CD4-positive, alpha-beta T cell treated with Interleukin-4 for 1 hour (primary cell): ENCODE data around the gene ZDHHC24.
"Not testable (repeated sequence)": the region's sequence is repeated elsewhere in the genome, so short reads cannot be mapped to it uniquely, and the experiment has no call there.

Experiments
- DNase-seq, 2 donors: peaks; one replicate each; pipeline ENCODE4 v3.0.0-alpha.2; 2020 to 2022

Gene ZDHHC24

GRCh38 chr11:66564984-66565383 is 19.1 kb upstream of the ZDHHC24 start:
- DNase-seq, result no peak

DNA sequence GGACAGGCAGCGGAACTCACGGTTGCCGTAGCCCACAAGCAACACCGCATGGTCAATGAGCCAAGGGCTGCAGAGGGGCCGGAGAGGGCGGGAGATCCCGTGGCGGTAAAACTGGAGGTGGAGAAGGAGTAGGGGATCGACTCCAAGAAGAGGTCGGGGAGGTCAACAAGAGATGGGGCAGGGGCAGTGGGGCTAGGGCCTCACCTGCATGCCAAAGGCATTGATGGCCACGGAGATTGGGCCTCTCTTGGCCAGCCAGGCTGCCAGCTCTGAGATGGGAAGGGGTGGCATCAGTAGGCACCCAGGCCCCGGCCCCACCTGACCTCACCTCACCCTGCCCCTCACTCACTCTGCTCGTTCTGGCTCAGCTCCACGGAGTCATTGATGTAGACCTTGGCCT is 18.7 kb upstream of the ZDHHC24 start:
- no peak for DNase-seq

- no peak for DNase-seq
Observed at GRCh38 chr11:66563832-66564231, 18.0 kb upstream of the ZDHHC24 start.

- no peak for DNase-seq
Observed at GRCh38 chr11:66562907-66563583, 17.2 kb upstream of the ZDHHC24 start.

DNA sequence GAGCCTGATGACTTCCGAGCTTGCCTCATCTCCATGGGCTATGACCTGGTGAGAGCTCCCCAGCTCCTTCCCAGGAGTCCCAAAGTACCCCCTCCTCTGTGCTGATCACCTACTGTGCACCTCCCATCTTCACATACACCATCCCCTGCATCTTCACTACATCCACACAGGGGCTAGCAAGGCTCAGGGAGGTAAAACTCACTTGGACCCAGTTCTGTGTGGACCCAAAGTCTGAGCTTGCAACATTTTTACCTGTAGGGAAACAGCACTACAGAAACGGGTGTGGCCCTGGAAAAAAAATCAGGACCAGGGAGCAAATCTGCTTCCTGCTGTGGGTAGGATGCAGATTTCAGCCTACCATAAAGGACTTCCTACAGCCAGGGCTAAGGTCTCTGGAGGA is 16.4 kb upstream of the ZDHHC24 start:
- DNase-seq, result no peak

- no peak for DNase-seq
Observed at GRCh38 chr11:66561975-66562248, 16.1 kb upstream of the ZDHHC24 start.

DNA sequence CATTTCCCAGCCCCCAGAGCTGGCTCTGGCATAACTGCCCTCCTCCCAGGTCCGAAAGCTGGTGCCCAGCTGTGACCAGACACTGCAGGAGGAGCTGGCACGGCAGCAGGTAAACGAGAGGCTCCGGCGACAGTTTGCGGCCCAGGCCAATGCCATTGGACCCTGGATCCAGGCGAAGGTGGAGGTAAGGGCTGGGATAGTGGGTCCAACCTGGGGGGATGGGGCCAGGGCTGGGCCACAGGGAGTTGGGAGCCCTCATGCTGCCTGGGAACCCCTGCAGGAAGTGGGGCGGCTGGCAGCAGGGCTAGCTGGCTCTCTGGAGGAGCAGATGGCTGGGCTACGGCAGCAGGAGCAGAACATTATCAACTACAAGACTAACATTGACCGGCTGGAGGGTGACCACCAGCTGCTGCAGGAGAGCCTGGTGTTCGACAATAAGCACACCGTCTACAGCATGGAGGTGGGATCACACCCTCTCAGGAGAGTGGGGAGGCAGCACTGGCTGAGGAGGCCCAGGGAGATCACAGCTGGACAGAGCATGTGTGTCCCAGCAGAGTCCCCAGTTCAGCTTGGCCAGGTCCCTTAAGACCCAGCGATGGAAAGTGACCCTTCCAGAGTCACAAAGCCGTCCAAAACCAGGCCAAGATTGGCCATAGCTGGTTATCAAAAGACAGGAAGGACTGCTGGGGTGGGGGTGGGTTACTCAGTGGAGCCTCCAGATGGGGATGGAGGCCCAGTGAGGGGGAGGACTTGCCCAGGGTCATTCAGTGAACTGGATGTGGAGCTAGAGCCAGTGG is 15.5 kb upstream of the ZDHHC24 start:
- no peak for DNase-seq

DNA sequence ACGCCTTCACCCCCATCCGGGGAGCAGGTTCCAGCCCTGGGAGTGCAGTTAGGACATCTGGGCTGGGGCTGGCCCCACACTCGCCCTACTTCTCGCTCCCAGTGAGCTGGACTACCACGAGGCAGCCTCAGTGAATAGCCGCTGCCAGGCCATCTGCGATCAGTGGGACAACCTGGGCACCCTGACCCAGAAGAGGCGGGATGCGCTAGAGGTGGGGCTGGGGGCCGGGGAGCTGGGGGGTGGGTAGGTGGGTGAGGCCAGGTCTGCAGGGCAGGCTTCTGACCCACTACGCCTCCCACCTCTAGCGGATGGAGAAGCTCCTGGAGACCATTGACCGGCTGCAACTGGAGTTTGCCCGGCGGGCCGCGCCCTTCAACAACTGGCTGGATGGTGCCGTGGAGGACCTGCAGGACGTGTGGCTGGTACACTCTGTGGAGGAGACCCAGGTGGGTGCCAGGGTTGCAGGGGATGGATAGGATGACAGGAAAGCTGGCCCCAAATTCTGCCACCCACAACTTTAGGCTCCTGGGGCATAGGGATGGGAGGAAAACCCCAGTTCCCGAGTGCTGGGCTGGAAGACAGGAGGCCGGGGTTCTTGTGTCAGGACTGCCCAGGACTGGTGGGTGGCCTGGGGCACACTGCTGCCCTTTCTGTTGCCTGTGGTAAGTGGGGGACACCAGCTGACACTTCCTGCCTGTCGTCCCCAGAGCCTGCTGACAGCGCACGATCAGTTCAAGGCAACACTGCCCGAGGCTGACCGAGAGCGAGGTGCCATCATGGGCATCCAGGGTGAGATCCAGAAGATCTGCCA is 14.2 kb upstream of the ZDHHC24 start:
- DNase-seq, result no peak

DNA sequence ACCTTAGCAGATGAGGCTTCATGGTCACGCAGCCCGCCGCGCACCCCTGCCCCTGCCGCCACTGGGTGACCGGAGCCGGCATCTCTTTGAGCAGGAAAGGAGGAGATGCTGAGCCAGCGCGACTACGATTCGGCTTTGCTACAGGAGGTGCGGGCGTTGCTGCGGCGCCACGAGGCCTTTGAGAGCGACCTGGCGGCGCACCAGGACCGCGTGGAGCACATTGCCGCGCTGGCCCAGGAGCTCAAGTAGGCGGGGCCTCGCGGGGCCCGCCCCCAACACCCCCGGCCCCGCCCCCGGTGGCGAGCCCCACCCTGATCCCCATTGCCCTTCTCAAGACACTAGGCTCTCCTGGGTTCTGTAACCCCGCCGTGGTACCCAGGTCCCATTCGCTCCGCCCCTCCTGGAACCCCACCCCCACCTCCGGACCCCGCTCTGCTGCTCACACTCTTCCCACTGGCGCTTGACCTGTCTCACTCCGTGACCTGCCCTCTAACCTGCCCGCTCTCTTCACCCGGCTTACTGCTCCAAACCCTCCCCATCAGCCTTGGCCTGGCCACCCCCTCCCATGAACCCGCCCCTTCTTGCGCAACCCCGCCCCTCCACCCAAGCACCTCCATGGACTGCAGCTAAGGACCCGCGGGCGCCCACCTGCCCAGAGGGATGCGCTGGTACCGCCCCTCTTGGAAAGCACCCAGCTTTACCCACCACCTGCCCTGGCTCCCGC is 13.5 kb upstream of the ZDHHC24 start:
- DNase-seq, result peak; percentile 47 to 50

- DNase-seq, result no peak
Observed at GRCh38 chr11:66557733-66558326, 12.0 kb upstream of the ZDHHC24 start.

- DNase-seq, result no peak
Observed at GRCh38 chr11:66556086-66556485, 10.2 kb upstream of the ZDHHC24 start.

DNA sequence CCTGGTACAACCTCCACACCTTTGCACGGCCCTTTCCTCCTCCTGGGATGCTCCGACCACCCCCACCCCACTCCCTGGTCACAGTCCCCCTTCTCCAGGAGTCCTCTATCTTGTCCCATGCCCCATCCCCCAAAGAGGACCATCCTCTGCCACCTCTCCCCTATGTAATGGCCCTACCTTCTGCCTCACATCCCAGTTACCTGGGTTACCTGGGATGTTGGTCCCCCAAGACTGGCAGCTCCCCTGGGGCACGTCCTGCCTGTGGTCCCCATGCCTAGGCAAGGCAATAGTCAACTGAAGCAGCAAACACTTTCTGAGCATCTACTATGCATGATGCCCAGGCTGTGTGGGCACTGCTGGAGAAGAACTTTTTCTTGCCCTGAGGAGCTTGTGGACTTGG is 9.6 kb upstream of the ZDHHC24 start:
- DNase-seq, result no peak

DNA sequence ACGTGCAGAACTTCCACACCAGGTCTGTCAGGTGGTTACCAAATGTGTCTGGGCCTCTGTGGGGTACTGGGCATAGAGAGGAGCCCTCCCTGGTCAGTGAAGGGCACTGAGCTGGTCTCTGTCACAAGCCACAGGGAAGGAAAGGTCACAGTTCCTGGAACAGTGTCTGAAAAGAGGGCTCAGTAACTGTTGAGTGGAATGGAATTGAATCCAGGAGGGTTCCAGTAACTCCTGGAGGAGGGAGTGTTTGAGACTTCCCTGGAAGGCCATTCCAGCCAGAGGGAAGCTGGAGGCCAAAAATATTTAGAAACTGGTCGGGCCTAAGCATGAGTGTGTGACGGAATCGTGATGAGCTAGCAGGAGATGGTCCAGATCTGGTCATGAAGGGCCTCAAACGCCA is 8.8 kb upstream of the ZDHHC24 start:
- DNase-seq, result no peak

DNA sequence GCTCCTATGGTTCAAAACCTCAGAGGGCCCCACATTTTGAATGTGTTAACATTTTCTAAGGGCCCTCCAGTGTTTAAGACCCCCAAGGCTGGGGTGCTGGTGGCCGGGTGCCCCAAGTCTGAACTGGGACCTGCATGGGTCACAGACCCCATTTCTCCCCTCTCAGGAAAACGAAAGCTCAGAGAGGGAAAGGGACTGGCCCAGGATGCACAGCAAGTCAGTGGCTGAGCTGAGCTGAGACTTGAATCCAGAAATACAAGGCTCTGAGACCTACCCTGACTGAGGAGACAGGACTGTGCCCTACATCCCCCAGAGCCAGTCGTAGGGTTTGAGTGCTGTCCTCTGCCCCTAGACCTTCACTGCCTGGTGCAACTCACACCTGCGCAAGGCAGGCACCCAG is 5.0 kb upstream of the ZDHHC24 start:
- no peak for DNase-seq

DNA sequence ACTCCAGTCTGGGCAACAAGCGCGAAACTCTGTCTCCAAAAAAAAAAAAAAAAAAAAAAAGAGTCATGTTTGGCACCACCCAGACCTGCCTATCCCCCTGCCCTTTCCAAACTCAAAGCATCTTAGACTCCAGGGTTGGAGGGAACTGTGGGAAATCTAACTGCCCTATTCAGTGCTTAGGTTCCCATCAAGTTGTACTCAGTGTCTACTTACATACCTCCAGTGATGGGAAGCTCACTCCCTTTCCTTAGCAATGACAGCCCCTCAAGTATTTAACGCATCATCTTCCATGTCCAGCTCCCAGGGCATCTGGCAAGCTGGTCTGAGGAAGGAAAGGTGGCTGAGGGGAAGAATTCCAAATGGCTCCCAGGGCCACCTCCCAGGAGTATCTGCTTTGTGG is 3.8 kb upstream of the ZDHHC24 start:
- no peak for DNase-seq

DNA sequence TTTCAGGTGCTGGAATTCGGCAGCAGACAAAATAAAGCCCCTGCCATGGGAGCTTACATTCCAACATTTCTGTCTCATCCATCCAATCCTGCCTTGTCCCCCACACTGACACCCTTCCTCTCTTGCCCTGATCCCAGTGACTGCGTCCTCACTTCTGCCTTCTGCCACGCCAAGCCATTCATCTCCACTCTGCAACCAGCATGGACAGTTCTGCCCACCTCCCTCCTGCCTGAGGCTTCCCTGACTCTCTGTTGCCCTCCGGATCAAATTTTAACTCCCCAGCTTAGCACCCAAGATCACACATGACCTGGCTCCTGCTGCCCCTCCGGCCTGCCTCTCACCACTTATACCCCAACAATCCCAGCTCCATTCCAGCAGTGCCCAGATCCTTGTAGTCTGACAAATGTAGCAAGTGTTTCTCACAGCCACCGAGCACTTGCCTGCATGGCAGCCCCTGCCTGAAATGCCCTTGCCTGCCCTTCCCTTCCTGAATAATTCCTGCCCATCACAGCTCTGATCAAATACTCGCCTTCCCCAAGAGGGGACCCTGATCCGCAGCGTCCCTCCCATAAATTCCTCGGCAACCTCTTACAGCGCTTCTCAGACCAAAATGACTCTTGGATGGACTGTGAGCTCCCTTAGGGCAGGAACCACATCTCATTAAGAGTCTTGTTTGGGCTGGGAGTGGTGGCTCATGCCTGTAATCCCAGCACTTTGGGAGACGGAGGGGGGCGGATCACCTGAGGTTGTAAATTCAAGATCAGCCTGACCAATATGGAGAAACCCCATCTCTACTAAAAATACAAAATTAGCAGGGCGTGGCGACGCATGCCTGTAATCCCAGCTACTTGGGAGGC is 3.2 kb upstream of the ZDHHC24 start:
- no peak for DNase-seq

- DNase-seq, result no peak
Observed at GRCh38 chr11:66548041-66548440, 2.2 kb upstream of the ZDHHC24 start.

DNA sequence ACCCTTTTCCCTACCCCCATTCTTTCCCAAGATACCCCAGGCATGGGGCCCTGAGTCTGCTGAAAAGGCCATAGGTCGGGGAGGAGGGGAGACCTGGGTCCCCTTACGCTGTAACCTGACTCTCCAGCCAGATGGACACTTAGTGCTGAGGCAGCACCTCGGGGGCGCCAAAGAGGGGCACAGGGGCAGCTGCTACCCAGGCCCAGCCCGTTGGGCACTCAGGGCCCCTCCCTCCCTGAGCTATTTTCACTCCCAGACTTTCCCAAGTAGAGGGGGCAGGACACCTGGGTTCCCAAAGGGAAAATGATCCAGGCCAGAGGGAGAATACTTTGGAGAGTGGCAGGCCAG is 1.8 kb upstream of the ZDHHC24 start:
- no peak for DNase-seq

DNA sequence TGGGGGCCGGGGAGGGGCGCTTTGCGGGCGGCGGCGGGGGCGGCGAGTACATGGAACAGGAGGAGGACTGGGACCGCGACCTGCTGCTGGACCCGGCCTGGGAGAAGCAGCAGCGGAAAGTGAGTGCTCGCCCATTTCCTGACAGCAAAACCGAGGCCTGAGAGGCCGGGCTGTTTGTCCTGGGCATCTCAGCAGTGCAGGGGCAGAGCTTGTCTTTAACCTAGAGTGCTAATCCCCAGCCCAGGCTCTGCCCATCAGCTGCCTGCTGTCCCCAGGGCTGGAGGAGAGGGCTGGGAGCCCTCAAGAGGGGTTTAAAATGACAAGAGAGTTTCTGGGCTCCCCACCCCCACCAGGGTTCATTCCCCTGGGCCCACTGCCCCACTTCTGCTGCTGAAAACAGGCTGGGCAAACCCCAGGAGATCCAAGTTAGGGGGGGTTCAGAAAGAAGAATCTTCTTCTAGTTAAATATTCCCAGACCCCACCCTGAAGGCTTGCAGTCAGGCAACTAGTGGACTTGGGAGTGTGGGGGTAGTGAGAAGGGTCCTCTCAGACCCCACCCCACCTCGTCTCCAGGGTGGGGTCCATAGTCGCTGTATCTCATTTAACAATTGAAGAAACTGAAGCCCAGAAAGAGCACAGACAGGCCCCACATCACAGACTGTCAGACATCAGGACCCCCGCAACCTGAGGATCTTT is 1.3 kb upstream of the ZDHHC24 start:
- DNase-seq, result no peak

DNA sequence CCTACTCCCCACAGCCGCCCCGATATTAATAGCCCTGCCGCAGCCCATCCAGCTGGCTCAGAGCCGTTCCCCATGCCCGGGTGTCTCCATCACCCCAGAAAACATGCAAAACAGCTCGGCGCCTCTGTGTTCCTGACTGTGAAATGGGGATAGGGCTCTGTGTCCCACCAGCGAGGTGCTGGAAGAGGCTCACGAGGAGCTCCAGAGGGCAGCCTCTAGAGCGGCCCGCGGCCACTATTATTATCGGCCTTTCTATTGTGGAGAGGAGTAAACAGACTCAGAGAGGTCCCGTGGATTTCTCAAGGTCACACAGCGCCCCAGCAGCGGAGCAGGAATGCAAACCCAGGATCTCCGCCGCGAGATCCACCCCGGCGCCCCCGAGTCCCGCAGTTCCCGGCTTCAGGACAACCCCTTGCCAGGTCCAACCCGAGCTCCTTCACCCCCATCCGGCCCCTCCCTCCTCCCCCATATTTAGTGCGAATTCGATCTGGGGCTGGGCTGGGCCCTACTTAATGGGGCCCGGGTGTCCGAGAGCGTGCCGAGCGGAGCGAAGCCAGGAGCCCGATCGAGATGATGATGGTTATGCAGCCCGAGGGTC is 619 bp upstream of the ZDHHC24 start, which contains the start of gene ACTN3:
Gene ACTN3, plus strand, starts transcription at position 536 of the 598 bp plus-strand sequence. Its CDS starts 35 bp downstream, at position 571.
- peak in 1 of 2 donors; percentile 11 for DNase-seq

GRCh38 chr11:66544952-66545351 is 896 bp downstream of the ZDHHC24 start:
- not testable (repeated sequence) for DNase-seq
